ENCODE measurements around the gene SRPRB. TPM values are rescaled to one million over a fixed set of nuclear protein-coding genes. Genes with fewer than 3 reads are reported as not detected.
A peak's percentile ranks its signal among the peaks of the same experiment; 100 is the strongest.

Gene SRPRB
- total and polyA plus RNA-seq, 9 of the 15 experiments (the other 6 are each of a cell fraction or from before 2014, with no cell fraction given), result 29.5 to 66.0 (median 41.4) TPM

DNA sequence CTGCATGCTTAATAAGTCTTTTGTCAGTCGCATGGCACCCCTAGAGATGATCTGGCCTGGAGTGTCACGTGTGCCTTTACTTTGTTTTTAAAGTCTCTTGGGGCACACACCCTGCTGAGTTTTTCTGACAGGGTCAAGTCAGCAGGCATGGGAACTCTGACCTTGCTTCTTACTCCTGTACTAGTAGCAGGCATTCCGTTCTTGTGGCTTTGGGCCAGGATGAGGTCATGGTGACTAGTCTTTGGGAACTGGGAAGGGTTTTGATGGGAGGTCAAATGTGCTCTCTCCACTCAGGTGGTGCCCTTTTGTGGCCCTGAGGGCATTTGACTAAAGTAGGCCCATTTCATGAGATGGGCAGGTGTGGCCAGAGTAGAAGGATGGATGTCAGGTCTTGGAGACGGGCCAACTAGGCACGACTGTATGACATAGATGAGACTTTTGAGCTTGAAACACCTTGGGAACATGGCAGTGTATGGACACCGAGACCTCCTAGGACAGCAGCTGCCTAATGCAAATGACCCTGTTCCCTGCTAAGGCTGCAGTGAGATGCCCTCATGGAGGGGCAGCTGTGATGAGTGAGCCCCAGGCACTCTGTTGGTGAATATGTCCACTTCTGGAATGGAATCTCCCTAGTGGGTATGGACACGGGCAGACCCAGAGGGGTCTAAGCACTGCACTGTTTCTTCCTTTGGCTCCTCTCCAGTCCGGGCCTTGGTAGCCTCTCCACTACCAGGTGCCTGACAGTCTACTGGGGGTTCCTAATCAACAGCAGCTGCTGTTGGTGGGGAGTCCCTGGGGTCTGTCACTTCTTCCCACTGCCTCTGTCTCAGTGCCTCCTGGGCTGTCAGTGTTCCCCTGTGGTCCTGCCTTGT is 16.4 kb downstream of the SRPRB start:
- Histone ChIP-seq H3K27me3 (ENCODE audit: control insufficient read depth in 2 of 2, insufficient read depth in 2 of 2, low read length in 2 of 2) (no peaks in the 10 kb centered on the region), H3K4me1 (replicated peaks in 1 of 2; ENCODE audit: control insufficient read depth in 2 of 2, insufficient read depth in 2 of 2, low read length in 2 of 2) (peaks cover 0 to 4% of the 10 kb centered on the region in 2 experiments; a peak in 3 of 5 replicates), H3K27ac (ENCODE audit: extremely low read depth, low read depth, low read length) (no peak overlapping the region), H4K20me1 (replicated peaks; ENCODE audit: control insufficient read depth, insufficient read depth, low read length) (peaks cover 5% of the 10 kb centered on the region; the same call in 1 of the 2 replicates), H3K4me2 (ENCODE audit: insufficient read depth, low read length) (no peak overlapping the region), H2AFZ (ENCODE audit: low read depth, low read length) (no peak overlapping the region), H3K9ac (ENCODE audit: insufficient read depth in 1 of 2, low read depth in 2 of 2, low read length in 2 of 2) (no peak overlapping the region), H3K4me3 (no peak overlapping the region), H3K36me3 (ENCODE audit: control insufficient read depth, insufficient read depth, low read length) (peaks cover 79% of the 10 kb centered on the region), H3K79me2 (ENCODE audit: control insufficient read depth, insufficient read depth, low read length) (no peaks in the 10 kb centered on the region), H3K9me1 (ENCODE audit: control insufficient read depth, insufficient read depth, low read length) (no peaks in the 10 kb centered on the region), H3K9me3 (replicated peaks; ENCODE audit: control insufficient read depth, insufficient read depth, low read depth, low read length) (no peaks in the 10 kb centered on the region)
- intact Hi-C loops (cut with micrococcal nuclease) (no loop called here), in situ Hi-C loops (cut with MboI) (loop anchor here (5.0 to 25.0 kb wide), 4 partner anchors 105 to 1085 kb away; partner anchors contain the start of genes ANAPC13, CEP63 and TMEM108)
- FAIRE-seq (peak; percentile 29), ATAC-seq (peak; percentile 83), DNase-seq (ENCODE audit: extremely low read depth in 1 of 4, low spot score in 3 of 4) (peak; percentile 24 to 59 (median 30))
- 77% methylated on average over 7 of the region's 8 CpGs for WGBS (ENCODE audit: insufficient coverage, low coverage, missing lambda C conversion rate)
- ChIA-PET POLR2A (interaction anchor here (1.3 kb wide), 1 partner anchor 53 kb away, joined by 3 read pairs; no protein-coding TSS in a partner anchor), CTCF (ENCODE audit: low intra/inter-chr PET ratio) (interaction anchor here (0.5 kb wide), 1 partner anchor 1893 kb away, joined by 4 read pairs; no protein-coding TSS in a partner anchor)
- no TSS peak for BruUV-seq (replicated peaks)
- TF ChIP-seq ESRRA (IDR thresholded peaks at IDR 0.05; ENCODE audit: borderline replicate concordance, low read depth) (peak; percentile 37; the same call in 1 of the 2 replicates), RAD51 (IDR thresholded peaks at IDR 0.05; ENCODE audit: borderline replicate concordance, low read depth) (no peak), ZNF121 (CRISPR knock-in tag; conservative IDR thresholded peaks at IDR 0.05) (no peak), E2F1 (CRISPR knock-in tag; IDR thresholded peaks at IDR 0.05) (no peak), NR2C2 (CRISPR knock-in tag; IDR thresholded peaks at IDR 0.05) (0 out of 2 replicates have a peak, but pooled peaks have one; percentile 16), NR2C2 (tag; IDR thresholded peaks at IDR 0.05) (peak; percentile 78), CBFA2T3 (IDR thresholded peaks at IDR 0.05) (no peak), KHSRP (IDR thresholded peaks at IDR 0.05) (no peak), E2F4 (CRISPR knock-in tag; IDR thresholded peaks at IDR 0.05; ENCODE audit: low read depth) (no peak), POLR3G (IDR thresholded peaks at IDR 0.05; ENCODE audit: extremely low read depth, insufficient read length, insufficient replicate concordance) (no peak), CGGBP1 (CRISPR knock-in tag; IDR thresholded peaks at IDR 0.05) (no peak), ZNF232 (CRISPR knock-in tag; IDR thresholded peaks at IDR 0.05) (no peak), MNT (conservative IDR thresholded peaks at IDR 0.05) (no peak)
- TF ChIP-seq, protein P1, sequence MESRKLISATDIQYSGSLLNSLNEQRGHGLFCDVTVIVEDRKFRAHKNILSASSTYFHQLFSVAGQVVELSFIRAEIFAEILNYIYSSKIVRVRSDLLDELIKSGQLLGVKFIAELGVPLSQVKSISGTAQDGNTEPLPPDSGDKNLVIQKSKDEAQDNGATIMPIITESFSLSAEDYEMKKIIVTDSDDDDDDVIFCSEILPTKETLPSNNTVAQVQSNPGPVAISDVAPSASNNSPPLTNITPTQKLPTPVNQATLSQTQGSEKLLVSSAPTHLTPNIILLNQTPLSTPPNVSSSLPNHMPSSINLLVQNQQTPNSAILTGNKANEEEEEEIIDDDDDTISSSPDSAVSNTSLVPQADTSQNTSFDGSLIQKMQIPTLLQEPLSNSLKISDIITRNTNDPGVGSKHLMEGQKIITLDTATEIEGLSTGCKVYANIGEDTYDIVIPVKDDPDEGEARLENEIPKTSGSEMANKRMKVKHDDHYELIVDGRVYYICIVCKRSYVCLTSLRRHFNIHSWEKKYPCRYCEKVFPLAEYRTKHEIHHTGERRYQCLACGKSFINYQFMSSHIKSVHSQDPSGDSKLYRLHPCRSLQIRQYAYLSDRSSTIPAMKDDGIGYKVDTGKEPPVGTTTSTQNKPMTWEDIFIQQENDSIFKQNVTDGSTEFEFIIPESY (CRISPR knock-in tag; IDR thresholded peaks at IDR 0.05), result no peak
